Activated CD4-positive, alpha-beta T cell treated with anti-CD3 and anti-CD28 coated beads for 1 hour (primary cell): ENCODE data around the gene ACTN3.
"Not testable (repeated sequence)": the region's sequence is repeated elsewhere in the genome, so short reads cannot be mapped to it uniquely, and the experiment has no call there.

Experiments
- DNase-seq: peaks from one replicate; pipeline ENCODE4 v3.0.0-alpha.2; 2020

Gene ACTN3

GRCh38 chr11:66567787-66568123 lies 21.1 kb downstream of the ACTN3 start:
- no peak for DNase-seq

- peak; percentile 59 for DNase-seq
Measured at GRCh38 chr11:66568124-66568916, 21.6 kb downstream of the ACTN3 start, which contains the start of gene CTSF. CTSF (minus strand) TSS chr11:66568606; CDS start chr11:66568486, 120 bp downstream.

GRCh38 chr11:66569076-66569475 lies 22.4 kb downstream of the ACTN3 start:
- no peak for DNase-seq

DNA sequence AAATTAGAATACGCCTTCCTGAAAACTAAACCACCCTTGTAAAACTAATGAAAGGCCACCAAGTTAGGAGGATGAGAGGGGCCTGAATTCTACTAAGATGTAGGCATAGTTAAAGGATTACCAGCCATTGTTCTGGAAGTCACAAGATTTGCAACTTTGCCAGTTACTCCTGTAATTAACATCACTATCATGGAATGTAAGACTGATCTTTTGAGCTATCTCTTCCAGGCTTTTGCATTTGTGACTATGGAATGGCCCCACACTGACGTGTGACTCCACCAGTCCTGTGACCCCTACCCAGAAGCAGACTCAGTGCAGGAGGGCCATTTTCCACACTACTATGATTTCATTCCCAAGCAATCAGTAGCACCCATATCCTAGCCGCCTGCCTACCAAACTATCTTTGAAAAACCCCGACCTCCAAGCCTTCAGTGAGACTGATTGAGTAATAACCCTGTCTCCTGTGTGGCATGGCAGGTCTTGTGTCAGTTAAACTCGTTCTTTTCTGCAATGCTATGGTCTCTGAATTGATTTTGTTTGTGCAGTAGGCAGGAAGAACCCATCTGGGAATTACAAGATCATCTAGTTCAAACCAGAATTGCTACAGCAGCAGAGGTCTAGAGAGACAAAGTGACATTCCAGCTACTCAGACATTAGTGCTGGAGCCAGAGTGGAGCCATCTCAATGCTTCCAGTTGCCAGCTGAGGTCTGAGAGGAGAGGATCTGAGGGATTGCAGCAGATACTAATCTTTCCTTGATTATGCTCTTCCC lies 23.6 kb downstream of the ACTN3 start:
- DNase-seq: no peak

DNA sequence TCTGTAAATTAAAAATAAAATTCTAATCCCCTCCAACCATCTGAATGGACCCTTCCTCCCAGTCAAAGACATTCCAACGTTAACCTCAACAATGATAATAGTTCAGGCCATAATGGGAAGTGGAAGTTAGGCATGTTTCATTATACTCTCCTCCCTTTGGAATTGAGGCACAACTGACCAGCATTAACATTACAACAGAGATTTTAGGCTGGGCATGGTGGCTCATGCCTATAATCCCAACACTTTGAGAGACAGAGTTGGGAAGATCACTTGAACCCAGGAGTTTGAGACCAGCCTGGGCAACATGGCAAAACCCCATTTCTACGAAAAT lies 24.1 kb downstream of the ACTN3 start:
- DNase-seq: no peak

DNA sequence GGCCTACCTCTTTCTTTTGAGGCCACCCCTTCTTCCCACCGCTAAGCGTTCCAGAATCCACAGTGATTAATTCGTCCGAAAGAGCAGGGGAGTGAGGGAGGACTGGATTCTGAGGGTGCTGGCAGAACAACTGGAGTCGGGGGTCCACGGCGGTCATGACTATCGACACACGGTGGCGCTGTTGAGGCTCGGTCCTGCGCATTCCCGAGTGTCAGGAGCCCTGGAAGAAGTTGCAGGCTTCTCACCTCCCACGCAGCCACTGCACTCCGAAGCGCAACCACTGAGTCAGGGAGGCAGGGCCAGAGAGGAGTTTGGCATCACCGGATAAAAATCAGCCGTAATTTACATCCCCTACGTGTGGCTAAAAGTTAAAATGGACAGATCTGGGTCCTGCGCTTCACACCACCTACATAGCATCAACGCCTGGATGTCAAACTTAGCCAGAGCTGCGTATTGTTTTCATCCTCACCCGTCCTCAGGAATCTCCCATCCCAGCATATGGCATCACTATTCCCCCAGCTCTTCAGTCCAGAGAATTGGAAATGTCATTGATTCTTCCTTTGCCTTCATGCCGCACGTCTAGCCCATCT lies 32.4 kb downstream of the ACTN3 start:
- DNase-seq: peak; percentile 62

DNA sequence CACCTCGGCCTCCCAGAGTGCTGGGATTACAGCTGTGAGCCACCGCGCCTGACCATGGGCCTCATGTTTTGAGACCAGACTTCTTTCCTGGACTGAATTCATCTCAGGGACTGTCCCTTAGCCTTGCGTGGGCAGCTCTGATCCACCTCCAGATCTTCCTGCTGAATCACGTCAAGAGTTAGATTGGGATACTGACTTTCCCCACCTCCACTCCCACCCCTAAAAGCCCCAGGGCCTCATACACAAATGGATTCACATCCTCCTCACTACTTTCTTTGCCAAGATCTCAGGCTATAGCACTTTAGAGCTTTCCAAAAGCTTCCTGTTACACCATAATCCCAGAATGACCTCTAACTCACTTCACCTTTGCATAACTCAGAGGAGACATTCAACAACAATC lies 34.1 kb downstream of the ACTN3 start:
- DNase-seq: no peak

DNA sequence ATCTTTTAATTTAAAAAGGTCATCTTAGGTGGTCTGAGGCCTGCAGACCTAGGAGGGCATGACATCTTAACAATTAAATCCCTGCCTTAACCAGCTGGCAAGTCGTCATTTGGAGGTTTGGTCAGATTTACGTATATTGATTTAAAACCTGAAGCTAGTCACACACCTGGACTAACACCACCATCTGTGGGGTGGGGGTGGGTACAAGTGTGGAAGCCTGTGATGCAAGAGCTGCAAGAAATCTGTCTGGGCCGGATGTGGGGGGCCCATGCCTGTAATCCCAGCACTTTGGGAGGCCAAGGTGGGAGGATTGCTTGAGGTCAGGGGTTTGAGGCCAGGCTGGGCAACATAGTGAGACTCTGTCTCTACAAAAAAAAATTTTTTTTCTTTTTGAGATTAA lies 34.6 kb downstream of the ACTN3 start:
- no peak for DNase-seq

DNA sequence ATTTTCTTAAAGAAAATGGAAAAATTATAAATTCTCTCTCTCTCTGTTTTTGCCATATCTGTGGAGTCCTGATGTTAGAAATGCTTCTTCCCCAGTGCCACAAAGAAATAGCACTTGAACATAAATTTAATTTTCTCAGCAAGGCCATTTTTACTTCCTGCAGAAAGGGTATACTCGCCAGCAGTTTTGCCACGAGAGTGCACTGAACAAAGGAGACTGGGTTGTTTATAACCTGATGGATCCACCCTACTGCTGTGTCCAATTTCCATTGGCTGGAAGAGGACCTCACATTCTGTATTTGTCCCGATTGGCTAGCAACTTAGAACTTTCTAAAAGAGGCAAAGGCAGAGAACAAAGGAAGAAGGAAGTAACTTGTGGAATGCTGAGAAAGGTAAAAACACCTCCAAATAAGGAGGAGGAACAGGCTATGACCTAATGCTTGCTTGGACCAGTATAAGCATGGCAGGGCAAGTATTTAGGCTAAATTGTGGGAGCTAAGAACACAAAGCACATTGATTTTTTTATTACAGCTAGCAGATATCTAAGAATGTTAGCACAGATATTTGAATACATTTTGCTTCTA lies 36.0 kb downstream of the ACTN3 start:
- not testable (repeated sequence) for DNase-seq

GRCh38 chr11:66585447-66585846 lies 38.7 kb downstream of the ACTN3 start:
- not testable (repeated sequence) for DNase-seq

GRCh38 chr11:66586136-66586535 lies 39.4 kb downstream of the ACTN3 start:
- no peak for DNase-seq

- DNase-seq: not testable (repeated sequence)
Measured at GRCh38 chr11:66589315-66589714, 42.6 kb downstream of the ACTN3 start.

- no peak for DNase-seq
Measured at GRCh38 chr11:66589996-66590675, 43.4 kb downstream of the ACTN3 start.

GRCh38 chr11:66591175-66591574 lies 44.5 kb downstream of the ACTN3 start:
- no peak for DNase-seq

DNA sequence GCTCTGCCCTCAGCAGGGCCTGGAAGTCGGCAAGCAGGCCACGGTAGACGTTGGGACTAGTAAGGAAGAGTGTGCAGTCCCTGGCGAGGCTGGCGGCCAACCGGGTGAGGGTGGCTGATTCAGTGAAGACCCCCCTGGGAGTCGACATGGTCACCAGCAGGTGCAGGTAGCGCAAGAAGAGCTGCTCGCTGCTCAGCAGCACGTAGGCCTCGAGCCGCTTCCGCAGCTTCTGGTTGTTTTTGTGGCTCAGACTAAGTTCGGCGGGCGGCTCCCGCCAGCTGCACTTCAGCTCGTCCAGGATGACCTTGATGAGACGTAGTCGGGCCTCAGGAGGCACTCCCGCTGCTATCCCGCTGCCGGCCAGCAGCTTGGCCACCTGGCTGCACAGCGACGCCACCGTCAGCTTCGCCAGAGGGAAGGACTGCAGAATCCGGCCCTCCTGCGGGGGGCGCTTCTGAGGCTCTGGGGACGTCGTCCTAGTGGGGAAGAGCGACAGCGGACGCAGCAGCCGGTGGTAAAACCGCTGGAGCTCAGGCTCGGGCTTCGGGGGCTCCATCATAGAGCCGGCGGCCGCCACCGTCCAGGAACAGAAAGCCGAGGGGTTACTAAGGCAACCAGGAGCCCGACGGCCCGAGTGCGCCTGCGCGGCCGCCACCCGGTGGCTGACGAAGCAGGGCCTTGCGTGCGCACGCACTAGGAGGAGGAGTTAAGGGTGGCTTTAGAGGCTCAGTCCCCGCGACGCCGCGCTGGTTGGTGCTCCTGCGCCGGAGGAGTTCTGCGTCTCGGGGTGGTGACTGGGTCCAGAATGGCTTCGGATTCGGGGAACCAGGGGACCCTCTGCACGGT lies 46.0 kb downstream of the ACTN3 start, which contains the start of the genes CCDC87 and CCS:
Gene CCDC87, minus strand, starts transcription at position 607 of the 846 bp plus-strand sequence. Its CDS starts 48 bp downstream, at position 559.
Gene CCS, plus strand, starts transcription at position 729 of the 846 bp plus-strand sequence. Its CDS starts 77 bp downstream, at position 806.
- DNase-seq: peak; percentile 98

DNA sequence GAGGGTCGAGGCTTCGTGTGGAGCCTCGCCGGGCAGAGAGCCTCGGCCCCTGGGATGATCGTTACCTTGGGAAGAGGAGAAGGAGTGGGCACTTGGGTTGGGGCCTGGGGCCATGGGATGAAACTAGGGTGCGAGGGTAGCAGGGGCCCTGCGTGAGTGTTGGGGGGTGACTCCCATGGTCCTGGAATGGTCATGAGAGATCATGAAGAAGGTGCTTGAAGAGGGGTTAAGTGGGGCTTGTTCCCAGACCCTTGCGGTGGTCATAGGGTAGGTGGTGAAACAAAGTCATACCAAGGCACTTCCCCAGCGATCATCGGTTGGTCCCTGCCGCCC lies 46.6 kb downstream of the ACTN3 start:
- no peak for DNase-seq

- DNase-seq: no peak
Measured at GRCh38 chr11:66593650-66594049, 46.9 kb downstream of the ACTN3 start.

- DNase-seq: no peak
Measured at GRCh38 chr11:66595245-66595904, 48.7 kb downstream of the ACTN3 start.

- no peak for DNase-seq
Measured at GRCh38 chr11:66598993-66599392, 52.3 kb downstream of the ACTN3 start.

DNA sequence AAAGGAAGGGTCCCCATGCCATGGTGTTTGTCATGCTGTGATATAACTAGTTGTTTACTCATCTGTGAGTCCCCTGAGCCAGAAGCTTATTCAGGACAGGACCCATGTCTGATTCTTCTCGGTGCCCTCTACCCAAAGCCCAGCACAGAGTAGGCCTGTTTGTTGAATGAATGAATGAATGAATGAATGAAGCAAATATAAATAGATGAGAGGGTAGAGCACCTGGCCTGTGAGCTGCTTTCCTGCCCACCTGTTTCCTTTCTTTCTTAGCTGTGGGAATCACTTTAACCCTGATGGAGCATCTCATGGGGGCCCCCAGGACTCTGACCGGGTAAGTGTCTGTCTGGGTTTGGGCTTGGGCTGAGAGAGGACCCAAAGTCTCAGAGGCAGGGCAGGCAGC lies 53.5 kb downstream of the ACTN3 start:
- DNase-seq: no peak

DNA sequence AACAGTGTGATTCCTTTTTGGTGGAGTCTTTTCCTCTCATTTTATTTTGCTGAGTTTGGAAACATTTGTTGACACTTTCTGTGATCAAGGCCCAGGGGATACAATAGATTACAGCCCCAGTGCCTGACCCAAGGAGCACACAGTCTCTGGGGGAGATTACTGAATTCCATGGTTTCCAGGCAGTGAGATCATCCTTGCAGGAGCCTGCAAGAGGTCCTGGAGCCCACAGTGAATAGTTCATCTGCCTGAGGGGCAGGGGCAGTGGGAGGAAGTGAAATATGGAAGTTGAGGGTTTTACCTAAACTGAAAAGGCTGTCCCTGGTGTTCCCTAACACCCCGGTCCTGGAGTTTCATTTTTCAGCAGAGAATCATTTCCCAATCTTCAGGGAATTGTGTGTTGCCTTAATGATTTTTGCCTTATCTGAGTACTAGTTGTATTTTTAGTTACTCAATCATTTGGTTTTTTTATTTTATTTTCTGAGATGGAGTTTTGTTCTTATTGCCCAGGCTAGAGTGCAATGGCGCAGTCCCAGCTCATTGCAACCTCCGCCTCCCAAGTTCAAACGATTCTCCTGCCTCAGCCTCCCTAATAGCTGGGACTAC lies 54.0 kb downstream of the ACTN3 start:
- no peak for DNase-seq
